ENCODE data around the gene HAUS1.

The HAUS1 gene

GRCh38 chr18:46069524-46069923, 34.7 kb upstream of the HAUS1 start:
- Histone ChIP-seq H3K36me3 (0 out of 2 replicates have a peak, but pooled peaks cover 5% of the 10 kb centered on the region), H3K27me3 (peaks cover 36% of the 10 kb centered on the region), H3K27ac (no peak overlapping the region), H3K4me1 (peaks cover 17% of the 10 kb centered on the region; the same call in 1 of the 2 replicates), H3K4me2 (no peak overlapping the region), H3K4me3 (no peak overlapping the region), H3K9ac (no peak overlapping the region), H4K20me1 (peaks cover 36% of the 10 kb centered on the region), H3K9me3 (no peaks in the 10 kb centered on the region)
- no peak for TF ChIP-seq Cebpa-rat (IDR thresholded peaks at IDR 0.05)

GRCh38 chr18:46070232-46070631, 34.0 kb upstream of the HAUS1 start:
- H3K27me3 ChIP-seq = peaks cover 36% of the 10 kb centered on the region
- H3K36me3 ChIP-seq = 0 out of 2 replicates have a peak, but pooled peaks cover 8% of the 10 kb centered on the region
- no peak overlapping the region for H3K9ac ChIP-seq
- no peak overlapping the region for H3K27ac ChIP-seq
- H3K4me3 ChIP-seq = no peak overlapping the region
- peaks cover 37% of the 10 kb centered on the region for H4K20me1 ChIP-seq
- H3K4me2 ChIP-seq = no peak overlapping the region
- peaks cover 17% of the 10 kb centered on the region; the same call in 1 of the 2 replicates for H3K4me1 ChIP-seq
- no peak for TF ChIP-seq Cebpa-rat (IDR thresholded peaks at IDR 0.05)
- H3K9me3 ChIP-seq = no peaks in the 10 kb centered on the region

GRCh38 chr18:46070815-46071652, 33.2 kb upstream of the HAUS1 start:
- H3K27ac ChIP-seq = no peak overlapping the region

GRCh38 chr18:46071653-46072375, 32.4 kb upstream of the HAUS1 start, which contains the start of gene PSTPIP2:
Gene PSTPIP2 (minus strand): TSS chr18:46072260. CDS start chr18:46072188, 72 bp downstream.
- Histone ChIP-seq H3K27me3 (peaks cover 36% of the 10 kb centered on the region), H3K4me3 (peak within 1 kb of the TSS; percentile 67), H3K4me1 (peaks cover 17% of the 10 kb centered on the region; the same call in 1 of the 2 replicates), H4K20me1 (peaks cover 37% of the 10 kb centered on the region), H3K36me3 (0 out of 2 replicates have a peak, but pooled peaks cover 9% of the 10 kb centered on the region), H3K9me3 (no peaks in the 10 kb centered on the region), H3K4me2 (peak within 1 kb of the TSS; percentile 83), H3K9ac (peak within 1 kb of the TSS; percentile 65), H3K27ac (no peak within 1 kb of the TSS)
- TF ChIP-seq Cebpa-rat (IDR thresholded peaks at IDR 0.05) = no peak

More at GRCh38 chr18:46070815-46071652, 33.2 kb upstream of the HAUS1 start:
- H3K4me2 ChIP-seq = peak overlapping the region; percentile 83
- H3K9ac ChIP-seq = peak overlapping the region; percentile 65; the same call in 1 of the 2 replicates
- H3K9me3 ChIP-seq = no peaks in the 10 kb centered on the region
- no peak for TF ChIP-seq Cebpa-rat (IDR thresholded peaks at IDR 0.05)
- peaks cover 37% of the 10 kb centered on the region for H4K20me1 ChIP-seq
- peaks cover 17% of the 10 kb centered on the region; the same call in 1 of the 2 replicates for H3K4me1 ChIP-seq
- 0 out of 2 replicates have a peak, but pooled peaks cover 9% of the 10 kb centered on the region for H3K36me3 ChIP-seq
- peak overlapping the region; percentile 67 for H3K4me3 ChIP-seq
- peaks cover 36% of the 10 kb centered on the region for H3K27me3 ChIP-seq

GRCh38 chr18:46072376-46072867, 31.8 kb upstream of the HAUS1 start:
- Histone ChIP-seq H3K4me1 (peaks cover 17% of the 10 kb centered on the region; the same call in 1 of the 2 replicates), H3K9ac (no peak overlapping the region; the same call in 1 of the 2 replicates), H3K27me3 (peaks cover 36% of the 10 kb centered on the region), H3K4me2 (peak overlapping the region; percentile 83), H3K27ac (no peak overlapping the region), H3K36me3 (peaks cover 14% of the 10 kb centered on the region), H3K4me3 (peak overlapping the region; percentile 67), H3K9me3 (no peaks in the 10 kb centered on the region), H4K20me1 (peaks cover 43% of the 10 kb centered on the region)
- no peak for TF ChIP-seq Cebpa-rat (IDR thresholded peaks at IDR 0.05)

- Histone ChIP-seq H3K9ac (no peak overlapping the region), H3K4me2 (no peak overlapping the region), H3K36me3 (peaks cover 19% of the 10 kb centered on the region), H3K27me3 (peaks cover 36% of the 10 kb centered on the region), H4K20me1 (peaks cover 48% of the 10 kb centered on the region), H3K9me3 (no peaks in the 10 kb centered on the region), H3K27ac (no peak overlapping the region), H3K4me1 (peaks cover 17% of the 10 kb centered on the region; the same call in 1 of the 2 replicates), H3K4me3 (no peak overlapping the region)
- no peak for TF ChIP-seq Cebpa-rat (IDR thresholded peaks at IDR 0.05)
Observed at GRCh38 chr18:46072959-46073358, 31.2 kb upstream of the HAUS1 start.

- Histone ChIP-seq H3K27me3 (peaks cover 36% of the 10 kb centered on the region), H3K36me3 (peaks cover 27% of the 10 kb centered on the region), H3K4me3 (no peak overlapping the region), H3K27ac (no peak overlapping the region), H3K9ac (no peak overlapping the region), H3K9me3 (no peaks in the 10 kb centered on the region), H4K20me1 (peaks cover 48% of the 10 kb centered on the region), H3K4me2 (no peak overlapping the region), H3K4me1 (peaks cover 17% of the 10 kb centered on the region; the same call in 1 of the 2 replicates)
- no peak for TF ChIP-seq Cebpa-rat (IDR thresholded peaks at IDR 0.05)
Observed at GRCh38 chr18:46073474-46074331, 30.5 kb upstream of the HAUS1 start.

- Histone ChIP-seq H3K4me1 (no peaks in the 10 kb centered on the region), H3K4me2 (no peak overlapping the region), H4K20me1 (peaks cover 40% of the 10 kb centered on the region), H3K9me3 (no peaks in the 10 kb centered on the region), H3K27me3 (no peaks in the 10 kb centered on the region), H3K4me3 (no peak overlapping the region), H3K36me3 (peaks cover 78% of the 10 kb centered on the region), H3K9ac (no peak overlapping the region), H3K27ac (no peak overlapping the region)
- TF ChIP-seq Cebpa-rat (IDR thresholded peaks at IDR 0.05) = no peak
Observed at GRCh38 chr18:46079336-46079735, 24.8 kb upstream of the HAUS1 start.

- Histone ChIP-seq H4K20me1 (peaks cover 45% of the 10 kb centered on the region), H3K4me1 (no peaks in the 10 kb centered on the region), H3K27me3 (no peaks in the 10 kb centered on the region), H3K27ac (no peak overlapping the region), H3K9ac (no peak overlapping the region), H3K36me3 (peaks cover 84% of the 10 kb centered on the region), H3K4me2 (no peak overlapping the region), H3K9me3 (no peaks in the 10 kb centered on the region), H3K4me3 (no peak overlapping the region)
- no peak for TF ChIP-seq Cebpa-rat (IDR thresholded peaks at IDR 0.05)
Observed at GRCh38 chr18:46080156-46080555, 24.0 kb upstream of the HAUS1 start.

Measured in BLaER1 (cell line).